ENCODE measurements around the gene IL17RE.

DNA sequence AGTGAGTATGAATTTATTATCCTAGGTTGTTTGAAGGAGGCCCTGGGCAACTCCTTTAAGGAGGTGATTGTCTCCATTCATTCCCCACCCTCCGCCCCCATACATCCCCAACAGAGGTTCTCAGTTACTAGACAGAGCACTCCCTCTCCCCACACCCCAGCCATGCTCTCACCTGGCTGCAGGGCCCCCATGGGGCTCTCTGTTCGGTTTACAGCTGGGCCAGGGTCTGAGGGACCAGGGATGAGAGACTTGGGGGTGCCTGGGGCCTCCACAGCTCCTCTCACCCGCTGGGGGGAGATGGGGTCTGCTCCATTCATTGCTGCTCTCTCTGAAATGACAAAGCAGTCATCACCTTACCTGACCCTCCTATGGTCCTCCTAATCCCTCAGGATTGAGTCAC is 45.9 kb downstream of the IL17RE start:
- TF ChIP-seq EP300 (IDR thresholded peaks at IDR 0.05) = no peak
- TF ChIP-seq, protein P1, sequence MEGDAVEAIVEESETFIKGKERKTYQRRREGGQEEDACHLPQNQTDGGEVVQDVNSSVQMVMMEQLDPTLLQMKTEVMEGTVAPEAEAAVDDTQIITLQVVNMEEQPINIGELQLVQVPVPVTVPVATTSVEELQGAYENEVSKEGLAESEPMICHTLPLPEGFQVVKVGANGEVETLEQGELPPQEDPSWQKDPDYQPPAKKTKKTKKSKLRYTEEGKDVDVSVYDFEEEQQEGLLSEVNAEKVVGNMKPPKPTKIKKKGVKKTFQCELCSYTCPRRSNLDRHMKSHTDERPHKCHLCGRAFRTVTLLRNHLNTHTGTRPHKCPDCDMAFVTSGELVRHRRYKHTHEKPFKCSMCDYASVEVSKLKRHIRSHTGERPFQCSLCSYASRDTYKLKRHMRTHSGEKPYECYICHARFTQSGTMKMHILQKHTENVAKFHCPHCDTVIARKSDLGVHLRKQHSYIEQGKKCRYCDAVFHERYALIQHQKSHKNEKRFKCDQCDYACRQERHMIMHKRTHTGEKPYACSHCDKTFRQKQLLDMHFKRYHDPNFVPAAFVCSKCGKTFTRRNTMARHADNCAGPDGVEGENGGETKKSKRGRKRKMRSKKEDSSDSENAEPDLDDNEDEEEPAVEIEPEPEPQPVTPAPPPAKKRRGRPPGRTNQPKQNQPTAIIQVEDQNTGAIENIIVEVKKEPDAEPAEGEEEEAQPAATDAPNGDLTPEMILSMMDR (IDR thresholded peaks at IDR 0.05) = no peak
- TF ChIP-seq POLR2A (IDR thresholded peaks at IDR 0.05) = no peak
- TF ChIP-seq POLR2AphosphoS5 (IDR thresholded peaks at IDR 0.05) = no peak
